GM11168 (cell line): Measurements from ENCODE around the gene UCP1.

Experiments
- in situ Hi-C: fragments of 300-500 bp; cut with MboI; formaldehyde crosslinking; loops from one replicate; pipeline ENCODE4 v1.12.0; 2022; ENCODE audit warnings: low sequenced_read_pairs; ENCODE audit not compliant: unreplicated experiment

Gene UCP1

GRCh38 chr4:140568507-140569306 is at the start of gene UCP1:
Gene UCP1, minus strand, starts transcription at chr4:140568961. Its CDS starts 232 bp downstream, at chr4:140568729.
- in situ Hi-C loops: no loop called here

- in situ Hi-C loops: loop anchor here (10.0 kb wide), 1 partner anchor 237 kb away; no protein-coding TSS in a partner anchor
Observed at GRCh38 chr4:140617499-140618248, 48.9 kb upstream of the UCP1 start.

DNA sequence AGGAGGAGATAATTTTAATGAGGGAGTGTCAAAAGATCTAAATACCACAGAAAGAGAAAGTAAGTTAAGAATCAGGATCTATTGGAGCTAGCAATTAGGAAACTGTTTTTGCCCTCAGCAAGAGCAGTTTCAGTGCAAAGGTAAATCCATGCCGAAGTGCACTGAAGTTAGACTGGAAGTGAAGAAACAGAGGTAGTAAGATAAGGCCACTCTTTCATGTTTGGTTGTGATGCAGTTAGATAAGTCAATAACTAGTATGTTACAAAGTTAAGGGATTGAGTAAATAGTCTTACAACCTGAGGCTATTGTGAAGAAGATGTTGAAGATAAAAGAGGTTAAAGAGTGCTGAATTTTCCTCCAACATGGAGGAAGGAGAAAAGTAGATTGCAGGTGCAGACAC is 46.7 kb upstream of the UCP1 start:
- in situ Hi-C loops: loop anchor here (10.0 kb wide), 1 partner anchor 239 kb away; no protein-coding TSS in a partner anchor

DNA sequence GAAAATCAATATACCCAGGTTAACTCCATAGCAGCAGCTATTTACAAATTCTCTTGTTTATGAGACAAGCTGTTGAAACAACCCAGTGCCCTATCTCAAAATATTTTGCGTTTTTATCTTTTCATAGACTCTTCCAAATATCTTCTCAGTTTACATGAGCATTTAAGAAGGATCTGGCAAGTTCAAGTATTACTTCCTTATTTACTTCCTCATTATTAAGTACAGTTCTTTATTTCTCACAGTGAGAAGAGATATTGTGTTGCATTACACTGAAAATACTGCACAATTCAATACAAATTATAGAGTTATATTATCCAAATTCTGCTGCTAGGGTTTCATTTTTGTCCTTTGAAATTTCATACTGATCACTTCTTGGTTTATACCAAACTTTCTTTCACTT is 43.6 kb upstream of the UCP1 start:
- in situ Hi-C loops: loop anchor here (10.0 kb wide), 1 partner anchor 242 kb away; no protein-coding TSS in a partner anchor

DNA sequence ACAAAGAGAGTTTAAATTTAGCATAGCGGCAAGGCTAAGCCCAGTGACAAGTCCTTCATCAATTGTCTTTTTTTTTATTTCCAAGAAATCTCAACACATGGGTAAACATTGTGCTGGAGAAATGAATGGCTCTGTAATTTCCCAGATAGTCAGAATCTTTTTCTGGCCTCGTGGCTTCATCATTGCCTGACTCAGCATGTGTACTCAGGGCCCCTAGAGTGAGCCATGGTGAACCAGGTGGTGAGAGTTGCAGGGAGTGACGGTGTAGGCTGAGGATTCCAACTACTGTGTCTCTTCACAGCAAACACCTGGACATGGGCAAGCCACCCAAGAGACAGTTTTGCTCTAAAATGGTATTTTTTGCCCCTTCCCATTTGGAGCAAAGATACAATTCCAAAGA is 43.1 kb upstream of the UCP1 start:
- in situ Hi-C loops: loop anchor here (10.0 kb wide), 1 partner anchor 243 kb away; no protein-coding TSS in a partner anchor

DNA sequence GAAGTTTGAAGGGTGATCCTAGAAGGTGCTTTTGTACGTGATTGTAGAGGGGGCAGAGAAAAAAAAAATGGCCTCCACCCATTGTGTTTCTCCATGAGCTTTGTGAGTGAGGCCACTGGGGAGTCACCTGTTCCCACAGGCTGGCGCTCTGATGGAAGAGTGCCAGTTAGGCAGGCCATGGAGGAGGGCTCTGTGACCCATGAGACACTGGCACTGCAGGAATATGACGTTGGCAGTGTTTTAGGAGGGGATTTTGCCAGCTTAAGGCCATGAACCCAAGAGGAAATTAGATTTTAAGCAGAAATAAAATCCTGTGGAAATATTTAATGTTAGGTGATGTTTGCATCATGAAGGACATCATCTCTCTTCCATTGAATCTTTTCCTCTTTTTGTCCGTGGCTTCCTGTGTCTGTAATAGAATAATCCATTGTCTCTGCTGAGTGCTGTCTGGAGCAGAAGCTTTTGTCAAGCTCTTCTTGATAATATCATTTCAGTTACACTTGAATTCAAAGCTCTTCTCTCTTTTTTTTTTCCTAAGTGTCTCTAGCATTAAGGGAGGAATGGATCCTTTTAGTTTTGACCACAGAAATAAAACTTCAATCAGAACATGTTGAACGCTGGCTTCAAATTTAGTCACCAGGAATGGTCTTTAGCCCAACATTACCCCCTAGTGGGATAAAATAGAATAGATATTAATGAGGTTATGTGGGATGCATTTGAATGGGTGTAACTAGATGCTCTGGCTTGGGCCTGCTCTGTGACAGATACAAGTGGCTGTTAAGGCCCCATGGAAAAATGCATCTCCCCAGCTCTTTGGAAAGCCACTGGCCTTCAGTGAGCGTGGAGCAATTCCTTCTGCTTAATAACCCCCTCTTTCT is 41.0 kb upstream of the UCP1 start:
- in situ Hi-C loops: loop anchor here (10.0 kb wide), 1 partner anchor 245 kb away; no protein-coding TSS in a partner anchor

DNA sequence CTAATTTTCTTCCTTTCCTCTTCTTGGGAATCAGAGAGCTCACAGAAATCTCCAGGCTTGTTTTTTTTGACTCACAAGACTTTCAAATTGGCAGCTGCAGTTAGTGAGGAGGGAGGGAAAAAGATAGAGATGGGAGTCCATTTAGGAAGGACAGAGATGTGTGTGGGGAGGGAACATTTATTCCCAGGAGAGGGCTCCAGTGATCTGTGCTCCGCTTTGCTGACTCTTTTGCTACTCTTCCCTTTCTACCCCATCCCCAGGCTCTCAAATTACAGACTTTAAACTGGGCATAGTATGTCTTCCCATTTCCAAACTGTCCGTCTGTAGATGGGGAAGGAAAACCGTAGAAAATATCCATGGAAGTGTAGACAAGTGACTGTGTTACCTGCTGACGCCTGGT is 39.1 kb upstream of the UCP1 start:
- in situ Hi-C loops: no loop called here

DNA sequence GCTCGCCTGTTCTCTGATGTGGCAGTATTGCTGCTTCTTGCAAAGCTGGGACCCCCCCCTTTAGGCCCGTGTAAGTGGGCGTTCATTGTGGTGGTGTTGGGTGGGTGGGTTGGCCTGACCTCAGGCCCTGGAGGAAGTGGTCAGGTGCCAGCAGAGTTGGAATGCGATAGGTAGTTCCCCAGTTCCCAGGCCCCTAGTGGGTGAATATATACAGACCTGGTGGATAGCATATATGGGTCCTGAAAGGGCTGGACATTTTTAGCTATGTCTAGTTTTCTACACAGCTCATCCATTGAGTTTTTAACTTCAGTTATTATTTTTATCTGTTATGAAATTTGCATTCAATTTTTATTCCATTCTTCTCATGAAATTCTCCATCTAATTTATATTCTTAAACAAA is 35.8 kb upstream of the UCP1 start:
- in situ Hi-C loops: no loop called here

- in situ Hi-C loops: no loop called here
Observed at GRCh38 chr4:140603286-140603685, 34.5 kb upstream of the UCP1 start.

- in situ Hi-C loops: no loop called here
Observed at GRCh38 chr4:140602714-140603113, 34.0 kb upstream of the UCP1 start.

- in situ Hi-C loops: no loop called here
Observed at GRCh38 chr4:140600408-140600807, 31.6 kb upstream of the UCP1 start.

DNA sequence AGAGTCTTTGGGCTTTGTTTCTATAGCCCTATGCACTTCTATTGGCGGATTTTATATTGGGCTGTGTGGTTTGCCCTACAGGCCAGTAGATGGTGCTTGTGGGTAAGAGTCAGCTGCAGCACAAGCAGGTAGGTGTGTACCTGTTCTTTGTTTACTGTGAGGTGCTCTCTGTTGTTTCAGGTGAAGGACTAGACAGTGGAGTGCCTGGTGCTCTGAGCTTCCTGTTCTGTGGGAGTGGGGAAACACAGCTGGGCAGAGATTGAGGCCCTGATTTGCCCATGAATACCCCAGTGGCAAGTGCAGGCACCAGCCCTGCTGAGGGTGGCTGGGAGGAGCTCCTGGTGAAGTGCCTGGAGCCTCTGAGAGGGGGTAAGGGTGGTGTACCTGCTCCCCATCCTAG is 26.3 kb upstream of the UCP1 start:
- in situ Hi-C loops: loop anchor here (25.0 kb wide), 1 partner anchor 233 kb away; the partner anchor contains the start of gene SCOC

DNA sequence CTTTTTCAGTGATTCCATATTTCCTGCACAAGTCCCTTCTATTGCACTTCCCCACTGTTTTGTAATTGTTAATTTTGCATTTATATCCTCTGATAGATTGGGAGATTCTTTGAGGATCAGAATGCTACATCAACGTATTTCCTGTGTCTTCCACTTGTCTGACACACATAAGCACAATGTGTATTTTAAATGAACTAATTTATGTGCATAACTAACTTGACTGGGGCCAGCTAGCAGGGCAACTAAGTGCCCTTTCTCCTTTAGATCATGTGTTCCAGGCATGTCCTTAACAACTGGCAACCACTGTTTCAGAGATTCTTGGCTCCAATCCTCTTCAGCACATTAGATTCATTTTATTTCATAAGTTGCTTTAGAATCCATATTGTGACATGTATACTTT is 15.7 kb upstream of the UCP1 start:
- in situ Hi-C loops: loop anchor here (25.0 kb wide), 1 partner anchor 222 kb away; the partner anchor contains the start of gene SCOC

DNA sequence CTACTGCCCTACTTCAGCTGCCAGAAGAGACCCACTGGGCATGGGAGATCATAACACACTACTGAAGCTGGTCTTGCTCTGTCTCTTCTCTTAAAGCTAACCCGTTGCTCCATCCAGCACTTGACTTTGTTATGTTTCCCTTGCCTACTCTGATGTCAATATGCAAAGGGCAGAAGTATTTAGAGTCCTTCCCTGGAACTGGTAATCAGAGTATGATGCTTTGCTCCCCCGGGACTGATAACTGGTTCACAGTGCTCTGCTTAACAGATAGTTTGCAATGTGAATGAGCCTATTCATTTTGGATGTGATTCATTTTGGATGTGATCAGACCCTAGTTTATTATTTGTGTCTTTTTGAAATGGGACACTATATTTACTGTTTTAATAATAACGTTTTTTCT is 12.3 kb upstream of the UCP1 start:
- in situ Hi-C loops: loop anchor here (25.0 kb wide), 1 partner anchor 219 kb away; the partner anchor contains the start of gene SCOC

DNA sequence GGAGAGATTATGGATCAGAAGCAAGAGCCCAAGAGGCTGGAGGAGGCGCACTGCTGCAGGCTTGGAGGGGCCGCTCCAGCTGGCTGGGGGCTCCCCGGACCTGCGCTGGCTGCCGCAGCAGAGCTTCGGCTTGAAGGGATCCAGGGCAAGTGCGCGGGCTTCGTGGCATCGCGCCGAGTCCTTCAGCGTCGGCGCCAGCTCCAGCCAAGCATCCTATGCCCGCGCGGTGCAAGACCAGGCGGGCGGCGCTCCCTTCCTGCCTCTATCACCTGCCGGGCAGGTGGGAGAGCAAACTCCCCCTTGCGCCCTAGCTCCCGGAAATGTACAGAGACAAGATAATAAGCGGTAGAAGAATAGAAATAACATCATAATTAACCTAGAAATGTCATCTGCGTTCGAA is 10.5 kb upstream of the UCP1 start:
- in situ Hi-C loops: loop anchor here (25.0 kb wide), 1 partner anchor 217 kb away; the partner anchor contains the start of gene SCOC

- in situ Hi-C loops: loop anchor here (25.0 kb wide), 1 partner anchor 213 kb away; the partner anchor contains the start of gene SCOC
Observed at GRCh38 chr4:140575489-140575888, 6.7 kb upstream of the UCP1 start.

DNA sequence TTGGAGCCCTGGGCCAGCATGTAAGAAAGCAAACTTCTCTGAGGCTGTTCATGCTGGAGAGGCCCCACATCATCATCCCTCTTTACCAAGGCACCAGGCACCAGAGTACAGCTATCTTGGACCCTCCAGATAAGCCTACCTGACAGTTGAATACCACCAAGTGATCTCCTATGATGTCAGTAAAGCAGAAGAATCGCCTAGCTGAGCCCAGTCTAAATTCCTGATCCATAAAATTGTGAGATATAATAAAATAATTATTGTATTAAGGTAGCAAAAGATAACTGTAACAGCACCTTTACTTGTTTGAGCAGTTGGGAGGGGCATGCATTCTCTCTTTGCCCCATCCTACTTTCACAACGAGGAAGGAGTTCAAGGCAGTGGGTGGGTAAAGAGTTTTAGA is 2.9 kb upstream of the UCP1 start:
- in situ Hi-C loops: no loop called here

DNA sequence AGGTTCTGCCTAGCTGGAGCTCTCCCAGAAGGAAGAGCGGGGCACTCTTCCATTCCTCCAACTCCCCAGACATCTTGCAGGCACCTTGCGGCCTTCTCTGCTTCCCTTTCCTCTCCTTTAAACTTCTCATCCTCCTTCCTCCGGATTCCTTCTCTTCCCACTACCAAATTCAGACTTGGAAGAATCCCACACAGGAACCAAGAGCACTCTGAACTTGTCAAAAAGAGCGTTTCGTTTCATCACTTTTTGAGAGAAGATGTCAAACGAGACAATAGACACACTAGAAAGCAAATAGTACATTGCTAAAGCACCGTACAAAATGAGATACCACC is 512 bp upstream of the UCP1 start:
- in situ Hi-C loops: no loop called here

- in situ Hi-C loops: no loop called here
Observed at GRCh38 chr4:140559696-140560095, 9.1 kb downstream of the UCP1 start.

DNA sequence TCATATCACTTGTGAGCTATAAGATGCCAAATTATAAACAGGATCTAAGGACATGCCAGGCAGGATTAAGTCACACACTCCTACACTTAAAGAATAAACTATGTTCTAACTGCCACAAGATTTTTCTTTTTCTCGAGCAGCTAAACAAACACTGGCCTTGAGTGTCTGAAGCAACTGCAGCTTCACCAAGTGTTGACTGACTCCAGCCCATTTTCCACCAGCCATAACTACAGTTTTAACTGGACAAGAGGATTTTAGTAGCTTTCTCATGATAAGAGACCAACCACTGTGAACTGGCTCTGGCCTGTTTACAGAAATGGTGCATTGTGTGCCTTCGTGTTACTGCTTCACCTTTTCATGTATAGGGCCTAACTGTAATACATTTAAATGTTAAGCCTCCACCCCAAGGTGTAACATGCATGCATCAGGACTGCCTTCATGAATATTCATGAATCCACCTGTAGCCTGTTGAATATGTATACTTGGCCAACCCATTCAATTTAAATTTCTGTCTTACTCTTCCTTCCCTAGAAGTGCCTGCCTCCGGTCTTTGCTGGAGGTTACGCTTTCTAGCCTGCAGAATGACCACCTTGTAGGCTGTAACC is 10.8 kb downstream of the UCP1 start:
- in situ Hi-C loops: no loop called here
